GM23338 (cell line): ENCODE results near the gene GALNT1. TPM values are rescaled to one million over a fixed set of nuclear protein-coding genes. Genes with fewer than 3 reads are reported as not detected.
"Not testable (repeated sequence)": the region's sequence is repeated elsewhere in the genome, so short reads cannot be mapped to it uniquely, and the experiment has no call there.

Experiments
- ATAC-seq: fragments of 200-7000 bp; cut with Tn5 transposase; 3 replicates; pipeline ENCODE4 v1.9.1; 2020
- DNase-seq: peaks from one replicate; pipeline ENCODE4 v3.0.0-alpha.2; 2015; ENCODE audit warnings: low spot score
- H2AFZ ChIP-seq: fragments of 200-600 bp; sonication (generic); 2 replicates; pipeline ENCODE4 v1.8.0; 2016; ENCODE audit warnings: antibody characterized with exemption, mild to moderate bottlenecking, moderate library complexity
- H3F3A ChIP-seq: fragments of 200-600 bp; sonication (generic); replicated peaks from 2 replicates; pipeline ENCODE4 v1.8.0; 2017; ENCODE audit warnings: antibody characterized with exemption, mixed run types, low read depth
- H3K27ac ChIP-seq: fragments of 200-600 bp; sonication (generic); 2 replicates; pipeline ENCODE4 v1.6.1; 2016; ENCODE audit warnings: low read depth
- H3K27me3 ChIP-seq: fragments of 200-600 bp; sonication (generic); 2 replicates; pipeline ENCODE4 v1.8.0; 2016; ENCODE audit warnings: mild to moderate bottlenecking, mixed run types, moderate library complexity; ENCODE audit not compliant: insufficient read depth
- H3K36me3 ChIP-seq: fragments of 200-600 bp; sonication (generic); 2 replicates; pipeline ENCODE4 v1.8.0; 2016; ENCODE audit warnings: mild to moderate bottlenecking; ENCODE audit not compliant: insufficient read depth
- H3K4me1 ChIP-seq: fragments of 200-600 bp; sonication (generic); 2 replicates; pipeline ENCODE4 v1.8.0; 2016; ENCODE audit warnings: mild to moderate bottlenecking, moderate library complexity; ENCODE audit not compliant: insufficient read depth
- H3K4me2 ChIP-seq: fragments of 200-600 bp; sonication (generic); 2 replicates; pipeline ENCODE4 v1.7.1; 2017; ENCODE audit warnings: mixed run types
- H3K4me3 ChIP-seq: fragments of 200-600 bp; sonication (generic); 2 replicates; pipeline ENCODE4 v1.6.1; 2016; ENCODE audit warnings: mixed run types
- H3K79me2 ChIP-seq: fragments of 200-600 bp; sonication (generic); replicated peaks from 2 replicates; pipeline ENCODE4 v1.8.0; 2017; ENCODE audit warnings: mild to moderate bottlenecking; ENCODE audit not compliant: insufficient read depth
- H3K9me2 ChIP-seq: fragments of 200-600 bp; sonication (generic); 2 replicates; pipeline ENCODE4 v1.8.0; 2017; ENCODE audit not compliant: insufficient read depth
- H4K20me1 ChIP-seq: fragments of 200-600 bp; sonication (generic); replicated peaks from 2 replicates; pipeline ENCODE4 v1.8.0; 2017; ENCODE audit warnings: mild to moderate bottlenecking; ENCODE audit not compliant: insufficient read depth
- H3K27ac Mint-ChIP-seq: 2 replicates; pipeline ENCODE4 v1.8.0; 2020; ENCODE audit warnings: inconsistent platforms, mild to moderate bottlenecking, moderate library complexity, mixed read lengths
- H3K27me3 Mint-ChIP-seq: 3 replicates; pipeline ENCODE4 v1.8.0; 2022; ENCODE audit warnings: low read depth, mild to moderate bottlenecking, moderate library complexity, mixed read lengths, inconsistent platforms; ENCODE audit not compliant: insufficient read depth, poor library complexity
- H3K36me3 Mint-ChIP-seq: 3 replicates; pipeline ENCODE4 v1.8.0; 2021; ENCODE audit warnings: low read depth, mild to moderate bottlenecking, inconsistent platforms, moderate library complexity, mixed read lengths
- H3K4me1 Mint-ChIP-seq: 3 replicates; pipeline ENCODE4 v1.8.0; 2020; ENCODE audit warnings: mild to moderate bottlenecking, inconsistent platforms, mixed read lengths
- H3K4me3 Mint-ChIP-seq: 3 replicates; pipeline ENCODE4 v1.8.0; 2021; ENCODE audit warnings: moderate library complexity, mild to moderate bottlenecking, inconsistent platforms, mixed read lengths
- H3K9me3 Mint-ChIP-seq: 3 replicates; pipeline ENCODE4 v1.8.0; 2020; ENCODE audit warnings: moderate library complexity, mild to moderate bottlenecking, inconsistent platforms, mixed read lengths
- CTCF ChIP-seq, 2 experiments: fragments of 200-600 bp in 1 of 2; sonication (generic) in 1 of 2; conservative IDR thresholded peaks; 2 replicates each; pipeline versions ENCODE4 v1.5.1 to v1.6.1; 2016 to 2017; ENCODE audit warnings: antibody characterized with exemption in 2 of 2, low read depth in 2 of 2, mild to moderate bottlenecking in 2 of 2, moderate library complexity in 1 of 2
- ETS1 ChIP-seq: IDR thresholded peaks from 2 replicates; pipeline ENCODE4 v1.6.1; 2016; ENCODE audit warnings: antibody characterized with exemption
- POLR2AphosphoS5 ChIP-seq: IDR thresholded peaks from 2 replicates; pipeline ENCODE4 v1.6.1; 2016; ENCODE audit warnings: antibody characterized with exemption, low read depth
- STAT1 ChIP-seq: IDR thresholded peaks from one replicate; pipeline ENCODE4 v1.6.1; 2016; ENCODE audit warnings: antibody characterized with exemption; ENCODE audit not compliant: unreplicated experiment
- ZNF462 ChIP-seq: fragments of 250-450 bp; sonication (Bioruptor Pico); IDR thresholded peaks from 2 replicates; pipeline ENCODE4 v1.5.0; 2020; ENCODE audit warnings: mild to moderate bottlenecking, moderate library complexity
- polyA plus RNA-seq: library from polyadenylated mRNA; unstranded; fragments of >200 nt; fragmentation: Nextera tagmentation; extraction: Ambion mirVana; gene quantifications from 2 replicates; pipeline ENCODE4 v1.2.1, GENCODE V29; 2016
- total RNA-seq: library from RNA; depleted of rRNA; stranded (reverse); fragments of >200 nt; shearing (Covaris generic); gene quantifications from 2 replicates; pipeline ENCODE4 v1.2.3, GENCODE V29; 2014

GALNT1 gene
- total and polyA plus RNA-seq, 2 experiments from 2014 or later, result 37.4 to 60.8 TPM

GRCh38 chr18:35576240-35576845, 5.2 kb upstream of the GALNT1 start:
- not testable (repeated sequence) for H3K36me3 Mint-ChIP-seq, H3K4me1 ChIP-seq, H3F3A ChIP-seq, H3K4me3 ChIP-seq, H3K79me2 ChIP-seq, H3K4me1 Mint-ChIP-seq, H3K27ac ChIP-seq, H2AFZ ChIP-seq, H3K36me3 ChIP-seq, H3K27ac Mint-ChIP-seq, H3K4me3 Mint-ChIP-seq, DNase-seq, ATAC-seq, H3K9me2 ChIP-seq, H3K4me2 ChIP-seq, H4K20me1 ChIP-seq, H3K27me3 Mint-ChIP-seq
- H3K27me3 ChIP-seq, result peaks cover 18% of the 10 kb centered on the region
- H3K9me3 Mint-ChIP-seq, result peaks cover 14% of the 10 kb centered on the region

GRCh38 chr18:35577045-35577848, 4.3 kb upstream of the GALNT1 start:
- H3K4me1 ChIP-seq, result peaks cover 3% of the 10 kb centered on the region; the same call in 1 of the 2 replicates
- Mint-ChIP-seq H3K9me3 (peaks cover 14% of the 10 kb centered on the region), H3K36me3 (peaks cover 6% of the 10 kb centered on the region), H3K27me3 (no peaks in the 10 kb centered on the region), H3K4me3 (no peak overlapping the region), H3K4me1 (peaks cover under 1% of the 10 kb centered on the region; the same call in 1 of the 3 replicates), H3K27ac (no peak overlapping the region)
- ATAC-seq (no peak), DNase-seq (no peak)
- H4K20me1 ChIP-seq, result no peaks in the 10 kb centered on the region; the same call in 1 of the 2 replicates
- H3K9me2 ChIP-seq, result no peaks in the 10 kb centered on the region
- peaks cover 19% of the 10 kb centered on the region for H3K27me3 ChIP-seq
- no peak overlapping the region for H3K4me3 ChIP-seq
- H3K27ac ChIP-seq, result no peak overlapping the region
- no peak overlapping the region for H3K4me2 ChIP-seq
- no peaks in the 10 kb centered on the region for H3K36me3 ChIP-seq
- H3K79me2 ChIP-seq, result peaks cover 3% of the 10 kb centered on the region; the same call in 1 of the 2 replicates
- H2AFZ ChIP-seq, result no peak overlapping the region
- no peaks in the 10 kb centered on the region for H3F3A ChIP-seq
- TF ChIP-seq CTCF (conservative IDR thresholded peaks at IDR 0.05; ENCODE audit: low read depth in 2 of 2) (no peak), POLR2AphosphoS5 (no peak)

GRCh38 chr18:35578481-35578880, 3.1 kb upstream of the GALNT1 start:
- Mint-ChIP-seq H3K4me3 (no peak overlapping the region), H3K36me3 (peaks cover 9% of the 10 kb centered on the region), H3K27ac (no peak overlapping the region), H3K9me3 (peaks cover 16% of the 10 kb centered on the region), H3K4me1 (peaks cover 11% of the 10 kb centered on the region), H3K27me3 (no peaks in the 10 kb centered on the region)
- ATAC-seq (no peak), DNase-seq (no peak)
- H3K36me3 ChIP-seq, result no peaks in the 10 kb centered on the region
- peaks cover 4% of the 10 kb centered on the region for H4K20me1 ChIP-seq
- no peaks in the 10 kb centered on the region for H3K9me2 ChIP-seq
- TF ChIP-seq ETS1, result no peak
- TF ChIP-seq STAT1, result no peak
- no peak for TF ChIP-seq ZNF462 (CRISPR knock-in tag)
- TF ChIP-seq POLR2AphosphoS5, result no peak
- H3K79me2 ChIP-seq, result peaks cover 15% of the 10 kb centered on the region
- H3K4me2 ChIP-seq, result no peak overlapping the region
- H3K4me1 ChIP-seq, result peaks cover 16% of the 10 kb centered on the region
- H2AFZ ChIP-seq, result no peak overlapping the region
- H3K27me3 ChIP-seq, result peaks cover 25% of the 10 kb centered on the region
- no peaks in the 10 kb centered on the region for H3F3A ChIP-seq
- H3K4me3 ChIP-seq, result no peak overlapping the region
- no peak overlapping the region for H3K27ac ChIP-seq
